IMR-90 (cell line): Measurements from ENCODE around the gene BCL7A.

Experiments
- BHLHE40 ChIP-seq: fragments of 150-350 bp; IDR thresholded peaks from 2 replicates; pipeline ENCODE4 v1.6.1; 2016; ENCODE audit warnings: mild to moderate bottlenecking, low read depth, low read length
- CHD1 ChIP-seq: IDR thresholded peaks from 2 replicates; pipeline ENCODE4 v1.6.1; 2012; ENCODE audit warnings: low read depth, low read length, improper control_type of control experiment
- FOS ChIP-seq: fragments of 150-350 bp; IDR thresholded peaks from 2 replicates; pipeline ENCODE4 v1.6.1; 2016; ENCODE audit warnings: low read depth, low read length
- MAFK ChIP-seq: IDR thresholded peaks from 2 replicates; pipeline ENCODE4 v1.6.1; 2012; ENCODE audit warnings: low read depth, low read length, improper control_type of control experiment
- POLR2A ChIP-seq: IDR thresholded peaks from 2 replicates; pipeline ENCODE4 v1.6.1; 2012; ENCODE audit warnings: mild to moderate bottlenecking, low read depth, low read length
- RAD21 ChIP-seq: IDR thresholded peaks from 2 replicates; pipeline ENCODE4 v1.6.1; 2012; ENCODE audit warnings: low read length, improper control_type of control experiment
- RCOR1 ChIP-seq: IDR thresholded peaks from 2 replicates; pipeline ENCODE4 v1.6.1; 2012; ENCODE audit warnings: mild to moderate bottlenecking, low read length, improper control_type of control experiment; ENCODE audit not compliant: insufficient replicate concordance
- RFX5 ChIP-seq: IDR thresholded peaks from 2 replicates; pipeline ENCODE4 v1.8.0; 2012; ENCODE audit warnings: low read depth, mild to moderate bottlenecking, low read length, moderate library complexity
- USF2 ChIP-seq: fragments of 150-350 bp; IDR thresholded peaks from 2 replicates; pipeline ENCODE4 v1.6.1; 2017; ENCODE audit warnings: mild to moderate bottlenecking, antibody characterized with exemption, low read length, low read depth
- TF ChIP-seq, protein P1 (sequence below): fragments of 150-350 bp; IDR thresholded peaks from 2 replicates; pipeline ENCODE4 v1.6.1; 2016; ENCODE audit warnings: low read depth, mild to moderate bottlenecking, low read length, moderate library complexity, borderline replicate concordance
- TF ChIP-seq, protein P2 (sequence below): conservative IDR thresholded peaks from 2 replicates; pipeline ENCODE4 v1.5.1; 2012; ENCODE audit warnings: mild to moderate bottlenecking, low read depth, low read length, improper control_type of control experiment

- TF ChIP-seq, protein P1, sequence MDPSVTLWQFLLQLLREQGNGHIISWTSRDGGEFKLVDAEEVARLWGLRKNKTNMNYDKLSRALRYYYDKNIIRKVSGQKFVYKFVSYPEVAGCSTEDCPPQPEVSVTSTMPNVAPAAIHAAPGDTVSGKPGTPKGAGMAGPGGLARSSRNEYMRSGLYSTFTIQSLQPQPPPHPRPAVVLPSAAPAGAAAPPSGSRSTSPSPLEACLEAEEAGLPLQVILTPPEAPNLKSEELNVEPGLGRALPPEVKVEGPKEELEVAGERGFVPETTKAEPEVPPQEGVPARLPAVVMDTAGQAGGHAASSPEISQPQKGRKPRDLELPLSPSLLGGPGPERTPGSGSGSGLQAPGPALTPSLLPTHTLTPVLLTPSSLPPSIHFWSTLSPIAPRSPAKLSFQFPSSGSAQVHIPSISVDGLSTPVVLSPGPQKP: no peak
- no peak for TF ChIP-seq RFX5
- TF ChIP-seq, protein P2, sequence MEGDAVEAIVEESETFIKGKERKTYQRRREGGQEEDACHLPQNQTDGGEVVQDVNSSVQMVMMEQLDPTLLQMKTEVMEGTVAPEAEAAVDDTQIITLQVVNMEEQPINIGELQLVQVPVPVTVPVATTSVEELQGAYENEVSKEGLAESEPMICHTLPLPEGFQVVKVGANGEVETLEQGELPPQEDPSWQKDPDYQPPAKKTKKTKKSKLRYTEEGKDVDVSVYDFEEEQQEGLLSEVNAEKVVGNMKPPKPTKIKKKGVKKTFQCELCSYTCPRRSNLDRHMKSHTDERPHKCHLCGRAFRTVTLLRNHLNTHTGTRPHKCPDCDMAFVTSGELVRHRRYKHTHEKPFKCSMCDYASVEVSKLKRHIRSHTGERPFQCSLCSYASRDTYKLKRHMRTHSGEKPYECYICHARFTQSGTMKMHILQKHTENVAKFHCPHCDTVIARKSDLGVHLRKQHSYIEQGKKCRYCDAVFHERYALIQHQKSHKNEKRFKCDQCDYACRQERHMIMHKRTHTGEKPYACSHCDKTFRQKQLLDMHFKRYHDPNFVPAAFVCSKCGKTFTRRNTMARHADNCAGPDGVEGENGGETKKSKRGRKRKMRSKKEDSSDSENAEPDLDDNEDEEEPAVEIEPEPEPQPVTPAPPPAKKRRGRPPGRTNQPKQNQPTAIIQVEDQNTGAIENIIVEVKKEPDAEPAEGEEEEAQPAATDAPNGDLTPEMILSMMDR: no peak
- no peak for TF ChIP-seq POLR2A
- TF ChIP-seq BHLHE40: no peak
- no peak for TF ChIP-seq USF2
- no peak for TF ChIP-seq RAD21
- TF ChIP-seq CHD1: no peak
- TF ChIP-seq RCOR1: no peak
- TF ChIP-seq MAFK: no peak
- TF ChIP-seq FOS: no peak
These were observed 15.3 kb upstream of the BCL7A start for GRCh38 chr12:122006186-122006926.
